ENCODE results near the gene RBMS1. TPM values are rescaled to one million over a fixed set of nuclear protein-coding genes. Genes with fewer than 3 reads are reported as not detected.

The RBMS1 gene
- total RNA-seq, 1 experiment from 2014 or later: 91.9 TPM

DNA sequence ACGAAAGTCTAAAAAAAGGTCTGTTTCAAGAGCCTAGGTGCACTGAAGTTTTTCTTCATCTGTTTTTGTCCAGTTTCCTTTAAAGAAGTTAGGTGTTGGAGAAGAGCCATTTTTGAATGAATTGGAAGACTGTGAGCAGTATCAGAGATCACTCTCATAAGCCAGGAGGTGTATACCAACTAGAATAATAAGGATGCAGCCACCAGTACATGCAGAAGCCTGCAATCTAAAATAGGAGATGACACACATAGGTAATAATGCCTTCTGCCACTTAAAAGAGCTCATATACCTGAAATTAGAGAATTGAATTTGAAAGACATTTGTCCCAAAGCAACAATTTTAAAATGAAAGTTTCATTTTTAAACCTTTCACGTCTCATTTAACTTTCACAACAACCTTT lies 81.7 kb downstream of the RBMS1 start:
- Mint-ChIP-seq H3K36me3 (ENCODE audit: insufficient read depth, unreplicated experiment) (peaks cover 12% of the 10 kb centered on the region), H3K4me1 (ENCODE audit: low read depth, unreplicated experiment) (peaks cover 22% of the 10 kb centered on the region), H3K27me3 (ENCODE audit: insufficient read depth, unreplicated experiment) (no peaks in the 10 kb centered on the region), H3K27ac (ENCODE audit: unreplicated experiment) (no peak overlapping the region), H3K9me3 (ENCODE audit: unreplicated experiment) (no peaks in the 10 kb centered on the region), H3K4me3 (ENCODE audit: unreplicated experiment) (no peak overlapping the region)
- no peak for DNase-seq
- ChIA-PET POLR2A (no interaction called here), CTCF (no interaction called here)
- no TSS peak for BruUV-seq (replicated peaks)
- Histone ChIP-seq H3K4me3 (ENCODE audit: low read depth, low read length) (no peak overlapping the region), H3K36me3 (ENCODE audit: control insufficient read depth, insufficient read depth, low read length) (no peaks in the 10 kb centered on the region), H3K27me3 (replicated peaks; ENCODE audit: control insufficient read depth, insufficient read depth, low read length) (no peaks in the 10 kb centered on the region), H3K9me3 (no peaks in the 10 kb centered on the region), H3K4me1 (peaks cover 8% of the 10 kb centered on the region; the same call in 1 of the 2 replicates)
- intact Hi-C loops (cut with micrococcal nuclease; ENCODE audit: unreplicated experiment): no loop called here
- TF ChIP-seq, protein P1, sequence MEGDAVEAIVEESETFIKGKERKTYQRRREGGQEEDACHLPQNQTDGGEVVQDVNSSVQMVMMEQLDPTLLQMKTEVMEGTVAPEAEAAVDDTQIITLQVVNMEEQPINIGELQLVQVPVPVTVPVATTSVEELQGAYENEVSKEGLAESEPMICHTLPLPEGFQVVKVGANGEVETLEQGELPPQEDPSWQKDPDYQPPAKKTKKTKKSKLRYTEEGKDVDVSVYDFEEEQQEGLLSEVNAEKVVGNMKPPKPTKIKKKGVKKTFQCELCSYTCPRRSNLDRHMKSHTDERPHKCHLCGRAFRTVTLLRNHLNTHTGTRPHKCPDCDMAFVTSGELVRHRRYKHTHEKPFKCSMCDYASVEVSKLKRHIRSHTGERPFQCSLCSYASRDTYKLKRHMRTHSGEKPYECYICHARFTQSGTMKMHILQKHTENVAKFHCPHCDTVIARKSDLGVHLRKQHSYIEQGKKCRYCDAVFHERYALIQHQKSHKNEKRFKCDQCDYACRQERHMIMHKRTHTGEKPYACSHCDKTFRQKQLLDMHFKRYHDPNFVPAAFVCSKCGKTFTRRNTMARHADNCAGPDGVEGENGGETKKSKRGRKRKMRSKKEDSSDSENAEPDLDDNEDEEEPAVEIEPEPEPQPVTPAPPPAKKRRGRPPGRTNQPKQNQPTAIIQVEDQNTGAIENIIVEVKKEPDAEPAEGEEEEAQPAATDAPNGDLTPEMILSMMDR (IDR thresholded peaks at IDR 0.05; ENCODE audit: insufficient read depth in 1 of 2, low read depth in 1 of 2, low read length in 1 of 2, severe bottlenecking in 1 of 2, unreplicated experiment in 1 of 2): no peak

DNA sequence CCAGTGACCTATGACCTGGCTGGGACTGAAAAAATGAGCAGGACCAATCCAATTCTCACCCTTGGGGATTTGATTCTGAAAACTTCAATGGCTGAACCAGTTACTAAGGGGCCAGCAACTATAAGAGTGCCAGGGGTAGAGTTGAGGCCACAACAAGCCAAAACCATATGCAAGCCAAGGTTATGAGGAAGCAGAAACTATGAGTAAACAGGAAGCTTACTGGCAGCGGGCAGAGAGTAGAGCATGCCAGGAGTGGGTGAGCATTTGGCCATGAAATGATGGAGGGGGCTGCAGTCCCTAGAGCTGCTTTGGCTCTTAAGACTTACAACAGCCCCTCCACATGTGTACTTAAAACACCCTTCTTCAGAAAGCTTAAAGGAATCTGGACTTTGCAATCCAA lies 82.4 kb downstream of the RBMS1 start:
- Histone ChIP-seq H3K27me3 (replicated peaks; ENCODE audit: control insufficient read depth, insufficient read depth, low read length) (no peaks in the 10 kb centered on the region), H3K36me3 (ENCODE audit: control insufficient read depth, insufficient read depth, low read length) (no peaks in the 10 kb centered on the region), H3K4me3 (ENCODE audit: low read depth, low read length) (no peak overlapping the region), H3K4me1 (peaks cover 9% of the 10 kb centered on the region; the same call in 1 of the 2 replicates), H3K9me3 (no peaks in the 10 kb centered on the region)
- H3K36me3 Mint-ChIP-seq (ENCODE audit: insufficient read depth, unreplicated experiment): peaks cover 16% of the 10 kb centered on the region
- DNase-seq: no peak
- H3K27me3 Mint-ChIP-seq (ENCODE audit: insufficient read depth, unreplicated experiment): no peaks in the 10 kb centered on the region
- CTCF ChIA-PET: no interaction called here
- H3K4me1 Mint-ChIP-seq (ENCODE audit: low read depth, unreplicated experiment): peaks cover 25% of the 10 kb centered on the region
- no peak overlapping the region for H3K27ac Mint-ChIP-seq (ENCODE audit: unreplicated experiment)
- intact Hi-C loops (cut with micrococcal nuclease; ENCODE audit: unreplicated experiment): no loop called here
- POLR2A ChIA-PET: no interaction called here
- H3K9me3 Mint-ChIP-seq (ENCODE audit: unreplicated experiment): no peaks in the 10 kb centered on the region
- TF ChIP-seq, protein P1 (IDR thresholded peaks at IDR 0.05; ENCODE audit: insufficient read depth in 1 of 2, low read depth in 1 of 2, low read length in 1 of 2, severe bottlenecking in 1 of 2, unreplicated experiment in 1 of 2): no peak
- no TSS peak for BruUV-seq (replicated peaks)
- H3K4me3 Mint-ChIP-seq (ENCODE audit: unreplicated experiment): no peak overlapping the region

DNA sequence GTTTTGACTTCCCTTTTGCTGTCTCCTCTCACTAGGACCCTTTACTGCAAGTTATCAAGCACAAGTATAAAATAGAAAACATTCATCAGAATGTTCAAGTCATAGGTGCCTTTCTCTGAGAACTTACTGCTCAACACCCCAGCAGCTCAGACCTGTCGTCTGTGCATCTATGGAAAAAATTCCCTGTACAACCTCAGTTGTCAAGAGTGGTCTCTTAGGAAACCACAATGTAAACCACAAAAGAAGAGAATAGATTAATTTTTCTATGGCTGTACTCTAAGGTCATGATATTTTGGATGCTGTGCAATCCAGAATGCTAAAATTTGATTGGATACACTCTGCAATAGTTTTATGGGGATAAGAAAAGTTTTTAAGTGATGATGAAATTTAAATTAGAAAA lies 84.1 kb downstream of the RBMS1 start:
- Mint-ChIP-seq H3K4me3 (ENCODE audit: unreplicated experiment) (peak overlapping the region; percentile 10), H3K36me3 (ENCODE audit: insufficient read depth, unreplicated experiment) (peaks cover 16% of the 10 kb centered on the region), H3K27ac (ENCODE audit: unreplicated experiment) (no peak overlapping the region), H3K9me3 (ENCODE audit: unreplicated experiment) (no peaks in the 10 kb centered on the region), H3K27me3 (ENCODE audit: insufficient read depth, unreplicated experiment) (no peaks in the 10 kb centered on the region), H3K4me1 (ENCODE audit: low read depth, unreplicated experiment) (peaks cover 28% of the 10 kb centered on the region)
- peaks cover 16% of the 10 kb centered on the region; the same call in 1 of the 2 replicates for H3K4me1 ChIP-seq
- peaks cover 1% of the 10 kb centered on the region; the same call in 1 of the 2 replicates for H3K36me3 ChIP-seq (ENCODE audit: control insufficient read depth, insufficient read depth, low read length)
- TF ChIP-seq, protein P1 (IDR thresholded peaks at IDR 0.05; ENCODE audit: insufficient read depth in 1 of 2, low read depth in 1 of 2, low read length in 1 of 2, severe bottlenecking in 1 of 2, unreplicated experiment in 1 of 2): no peak
- no TSS peak for BruUV-seq (replicated peaks)
- CTCF ChIA-PET: no interaction called here
- no peak overlapping the region for H3K4me3 ChIP-seq (ENCODE audit: low read depth, low read length)
- POLR2A ChIA-PET: no interaction called here
- DNase-seq: no peak
- intact Hi-C loops (cut with micrococcal nuclease; ENCODE audit: unreplicated experiment): loop anchor here (2.0 to 5.0 kb wide), 2 partner anchors 85 to 563 kb away; no protein-coding TSS in a partner anchor
- no peaks in the 10 kb centered on the region for H3K9me3 ChIP-seq
- no peaks in the 10 kb centered on the region for H3K27me3 ChIP-seq (replicated peaks; ENCODE audit: control insufficient read depth, insufficient read depth, low read length)
